ENCODE data around the gene PADI1. TPM values are rescaled to one million over a fixed set of nuclear protein-coding genes. Genes with fewer than 3 reads are reported as not detected.

The PADI1 gene
- total and polyA plus RNA-seq, 7 donors, result not detected

- H3K27me3 ChIP-seq (ENCODE audit: insufficient read depth in 3 of 3, low read length in 2 of 3), result no peaks in the 10 kb centered on the region
- 83 to 85% (median 84%) methylated on average over 4 of the region's 4 CpGs for WGBS, 3 donors
- no peaks in the 10 kb centered on the region for H3K9me3 ChIP-seq
- ATAC-seq (no peak), DNase-seq (no peak)
- TF ChIP-seq, protein P1, sequence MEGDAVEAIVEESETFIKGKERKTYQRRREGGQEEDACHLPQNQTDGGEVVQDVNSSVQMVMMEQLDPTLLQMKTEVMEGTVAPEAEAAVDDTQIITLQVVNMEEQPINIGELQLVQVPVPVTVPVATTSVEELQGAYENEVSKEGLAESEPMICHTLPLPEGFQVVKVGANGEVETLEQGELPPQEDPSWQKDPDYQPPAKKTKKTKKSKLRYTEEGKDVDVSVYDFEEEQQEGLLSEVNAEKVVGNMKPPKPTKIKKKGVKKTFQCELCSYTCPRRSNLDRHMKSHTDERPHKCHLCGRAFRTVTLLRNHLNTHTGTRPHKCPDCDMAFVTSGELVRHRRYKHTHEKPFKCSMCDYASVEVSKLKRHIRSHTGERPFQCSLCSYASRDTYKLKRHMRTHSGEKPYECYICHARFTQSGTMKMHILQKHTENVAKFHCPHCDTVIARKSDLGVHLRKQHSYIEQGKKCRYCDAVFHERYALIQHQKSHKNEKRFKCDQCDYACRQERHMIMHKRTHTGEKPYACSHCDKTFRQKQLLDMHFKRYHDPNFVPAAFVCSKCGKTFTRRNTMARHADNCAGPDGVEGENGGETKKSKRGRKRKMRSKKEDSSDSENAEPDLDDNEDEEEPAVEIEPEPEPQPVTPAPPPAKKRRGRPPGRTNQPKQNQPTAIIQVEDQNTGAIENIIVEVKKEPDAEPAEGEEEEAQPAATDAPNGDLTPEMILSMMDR (IDR thresholded peaks at IDR 0.05), result no peak
- no peak overlapping the region for H3K27ac ChIP-seq
- H3K4me1 ChIP-seq, result no peaks in the 10 kb centered on the region
- H3K4me3 ChIP-seq, result no peak overlapping the region
- no peaks in the 10 kb centered on the region for H3K36me3 ChIP-seq (ENCODE audit: insufficient read depth in 1 of 2, low read depth in 1 of 2)
- intact Hi-C loops (cut with DNase I), result no loop called here
These were observed 61.0 kb downstream of the PADI1 start for GRCh38 chr1:17265950-17266349.

GRCh38 chr1:17270891-17271765 lies 66.2 kb downstream of the PADI1 start:
- no peak overlapping the region for H3K27ac ChIP-seq
- 83% methylated on average over 23 of the region's 23 CpGs for WGBS, 3 donors
- H3K27me3 ChIP-seq (ENCODE audit: insufficient read depth in 3 of 3, low read length in 2 of 3), result peaks cover 0 to 14% (median 2%) of the 10 kb centered on the region in 3 donors
- DNase-seq, result no peak
- intact Hi-C loops (cut with DNase I), result no loop called here
- no peak overlapping the region for H3K4me3 ChIP-seq
- H3K36me3 ChIP-seq (ENCODE audit: insufficient read depth in 1 of 2, low read depth in 1 of 2), result no peaks in the 10 kb centered on the region
- TF ChIP-seq, protein P1 (IDR thresholded peaks at IDR 0.05), result no peak
- H3K9me3 ChIP-seq, result no peaks in the 10 kb centered on the region
- no peak for ATAC-seq
- no peaks in the 10 kb centered on the region for H3K4me1 ChIP-seq

DNA sequence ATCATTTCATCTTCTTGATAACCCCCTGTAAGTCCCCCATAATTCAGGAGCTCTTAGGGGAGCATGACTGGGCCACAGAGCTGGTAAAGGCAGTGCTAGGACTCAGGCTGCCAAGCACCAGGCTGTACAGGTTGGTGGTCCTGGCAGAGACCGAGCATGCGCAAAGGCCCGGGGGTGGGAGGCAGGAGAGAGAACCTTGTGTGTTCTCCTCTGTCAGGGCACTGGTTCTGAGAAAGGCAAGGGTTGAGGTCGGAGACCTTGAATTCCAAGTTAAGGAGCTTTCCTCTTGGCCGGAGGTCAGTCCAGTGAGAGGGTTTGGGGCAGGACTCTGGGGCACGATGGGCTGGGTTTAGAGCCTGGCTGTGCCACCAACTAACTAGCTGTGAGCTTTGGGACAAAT lies 67.1 kb downstream of the PADI1 start:
- Histone ChIP-seq H3K4me1 (no peaks in the 10 kb centered on the region), H3K36me3 (ENCODE audit: insufficient read depth in 1 of 2, low read depth in 1 of 2) (no peaks in the 10 kb centered on the region), H3K27ac (no peak overlapping the region), H3K9me3 (no peaks in the 10 kb centered on the region), H3K4me3 (no peak overlapping the region), H3K27me3 (ENCODE audit: insufficient read depth in 3 of 3, low read length in 2 of 3) (peaks cover 0 to 20% (median 2%) of the 10 kb centered on the region in 3 donors)
- intact Hi-C loops (cut with DNase I), result no loop called here
- ATAC-seq (no peak), DNase-seq (no peak)
- WGBS, 3 donors, result 80 to 83% (median 82%) methylated on average over 6 of the region's 6 CpGs
- TF ChIP-seq, protein P1 (IDR thresholded peaks at IDR 0.05), result no peak

DNA sequence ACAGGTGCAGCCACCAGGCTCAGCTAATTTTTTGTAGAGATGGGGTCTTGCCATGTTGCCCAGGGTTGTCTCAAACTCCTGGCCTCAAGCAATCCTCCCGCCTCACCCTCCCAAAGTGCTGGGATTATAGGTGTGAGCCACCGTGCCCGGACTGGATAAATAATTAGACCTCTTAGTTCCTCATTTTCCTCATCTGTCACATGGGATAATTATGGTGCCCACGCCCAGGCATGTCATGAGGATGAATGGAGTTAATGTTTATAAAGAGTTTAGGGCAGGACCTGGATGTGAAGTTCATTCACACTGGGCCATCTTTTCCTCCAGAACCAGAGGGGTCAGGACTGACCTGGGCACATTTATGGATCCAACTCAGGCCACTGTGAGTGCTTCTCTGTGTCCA lies 67.7 kb downstream of the PADI1 start:
- TF ChIP-seq, protein P1 (IDR thresholded peaks at IDR 0.05), result no peak
- no peak for ATAC-seq
- WGBS, 3 donors, result 68 to 73% (median 68%) methylated on average over 4 of the region's 4 CpGs
- Histone ChIP-seq H3K36me3 (ENCODE audit: insufficient read depth in 1 of 2, low read depth in 1 of 2) (no peaks in the 10 kb centered on the region), H3K27ac (no peak overlapping the region), H3K9me3 (no peaks in the 10 kb centered on the region), H3K4me3 (no peak overlapping the region), H3K27me3 (ENCODE audit: insufficient read depth in 3 of 3, low read length in 2 of 3) (peaks cover 0 to 20% (median 5%) of the 10 kb centered on the region in 3 donors), H3K4me1 (no peaks in the 10 kb centered on the region)
- intact Hi-C loops (cut with DNase I), result no loop called here
- DNase-seq, result no peak
